DND-41 (cell line): Measurements from ENCODE around the gene RELCH.

Experiments used
- ATAC-seq: fragments of 200-7000 bp; cut with Tn5 transposase; 3 replicates; pipeline ENCODE4 v1.9.1; 2021; ENCODE audit warnings: low read depth; ENCODE audit not compliant: insufficient read depth
- DNase-seq: peaks from one replicate; pipeline ENCODE4 v3.0.0-alpha.2; 2020
- H2AFZ ChIP-seq: 2 replicates; pipeline ENCODE4 v1.6.0; 2012; ENCODE audit warnings: low read depth, low read length
- H3K27ac ChIP-seq: 2 replicates; pipeline ENCODE4 v1.5.1; 2012; ENCODE audit warnings: low read length, inconsistent platforms
- H3K27me3 ChIP-seq: fragments of 200-600 bp; sonication (generic); 2 replicates; pipeline ENCODE4 v1.6.0; 2012; ENCODE audit warnings: low read length, mild to moderate bottlenecking, inconsistent platforms; ENCODE audit not compliant: insufficient read depth, poor library complexity
- H3K36me3 ChIP-seq: 2 replicates; pipeline ENCODE4 v1.5.1; 2012; ENCODE audit warnings: low read length, inconsistent platforms; ENCODE audit not compliant: insufficient read depth
- H3K4me1 ChIP-seq: 2 replicates; pipeline ENCODE4 v1.5.1; 2012; ENCODE audit warnings: mild to moderate bottlenecking, low read length; ENCODE audit not compliant: insufficient read depth
- H3K4me2 ChIP-seq: 2 replicates; pipeline ENCODE4 v1.6.0; 2012; ENCODE audit warnings: mild to moderate bottlenecking, moderate library complexity, low read length, inconsistent platforms; ENCODE audit not compliant: insufficient read depth
- H3K4me3 ChIP-seq, 2 experiments: fragments of 200-600 bp in 1 of 2; shearing (Covaris generic) in 1 of 2; 2 replicates each; pipeline ENCODE4 v1.5.1; 2012 to 2016; ENCODE audit warnings: inconsistent platforms in 2 of 2, low read length in 2 of 2, mild to moderate bottlenecking in 2 of 2, low read depth in 1 of 2, moderate library complexity in 1 of 2
- H3K79me2 ChIP-seq: 2 replicates; pipeline ENCODE4 v1.6.0; 2012; ENCODE audit warnings: low read length, inconsistent platforms; ENCODE audit not compliant: insufficient read depth
- H3K9ac ChIP-seq: 2 replicates; pipeline ENCODE4 v1.6.0; 2012; ENCODE audit warnings: low read depth, mild to moderate bottlenecking, inconsistent platforms, low read length, moderate library complexity
- H3K9me3 ChIP-seq: 2 replicates; pipeline ENCODE4 v1.5.1; 2012; ENCODE audit warnings: low read length, moderate library complexity, mild to moderate bottlenecking, inconsistent platforms; ENCODE audit not compliant: insufficient read depth, severe bottlenecking
- H4K20me1 ChIP-seq: 2 replicates; pipeline ENCODE4 v1.6.0; 2012; ENCODE audit warnings: low read length; ENCODE audit not compliant: insufficient read depth
- CTCF ChIP-seq: IDR thresholded peaks from 2 replicates; pipeline ENCODE4 v1.5.1; 2012; ENCODE audit warnings: borderline replicate concordance, low read length, moderate library complexity, mild to moderate bottlenecking; ENCODE audit not compliant: poor library complexity, severe bottlenecking; ENCODE audit errors: extremely low read depth
- EZH2 ChIP-seq: IDR thresholded peaks from 3 replicates; pipeline ENCODE4 v1.6.1; 2012; ENCODE audit warnings: borderline replicate concordance, low read depth, mild to moderate bottlenecking, moderate library complexity, low read length, inconsistent platforms; ENCODE audit not compliant: severe bottlenecking

Gene RELCH

GRCh38 chr18:62357079-62357719, 170.1 kb downstream of the RELCH start:
- ATAC-seq = no peak
- Histone ChIP-seq H3K9me3 (no peaks in the 10 kb centered on the region), H3K9ac (no peak overlapping the region), H3K36me3 (no peaks in the 10 kb centered on the region), H2AFZ (no peak overlapping the region), H3K27me3 (peaks cover 3% of the 10 kb centered on the region), H4K20me1 (no peaks in the 10 kb centered on the region), H3K4me1 (no peaks in the 10 kb centered on the region), H3K4me3 (no peak overlapping the region), H3K79me2 (no peaks in the 10 kb centered on the region), H3K4me2 (no peak overlapping the region), H3K27ac (no peak overlapping the region)
- no peak for TF ChIP-seq EZH2
- TF ChIP-seq CTCF = no peak
- DNase-seq = no peak
